Smooth muscle cell of the brain vasculature (primary cell): ENCODE data around the gene RPS16.
A peak's percentile ranks its signal among the peaks of the same experiment; 100 is the strongest.

Experiments used
- DNase-seq: peaks from one replicate; pipeline ENCODE4 v3.0.0-alpha.2; 2012; ENCODE audit warnings: low read depth, low spot score

RPS16 gene

GRCh38 chr19:39407660-39408391, 27.9 kb downstream of the RPS16 start:
- DNase-seq: no peak

GRCh38 chr19:39407410-39407659, 28.4 kb downstream of the RPS16 start:
- DNase-seq: no peak

- DNase-seq: no peak
Measured at GRCh38 chr19:39406656-39407409, 28.9 kb downstream of the RPS16 start, which contains the start of gene ZFP36. Gene ZFP36 (plus strand): TSS chr19:39406847. CDS start chr19:39406905, 58 bp downstream.

GRCh38 chr19:39405958-39406655, 29.6 kb downstream of the RPS16 start:
- no peak for DNase-seq

GRCh38 chr19:39405261-39405957, 30.3 kb downstream of the RPS16 start:
- DNase-seq: no peak

GRCh38 chr19:39403331-39404312, 32.1 kb downstream of the RPS16 start:
- DNase-seq: peak; percentile 96

GRCh38 chr19:39402346-39403300, 33.1 kb downstream of the RPS16 start:
- DNase-seq: no peak

GRCh38 chr19:39401549-39402345, 34.0 kb downstream of the RPS16 start:
- no peak for DNase-seq

- no peak for DNase-seq
Measured at GRCh38 chr19:39401070-39401548, 34.6 kb downstream of the RPS16 start.

DNA sequence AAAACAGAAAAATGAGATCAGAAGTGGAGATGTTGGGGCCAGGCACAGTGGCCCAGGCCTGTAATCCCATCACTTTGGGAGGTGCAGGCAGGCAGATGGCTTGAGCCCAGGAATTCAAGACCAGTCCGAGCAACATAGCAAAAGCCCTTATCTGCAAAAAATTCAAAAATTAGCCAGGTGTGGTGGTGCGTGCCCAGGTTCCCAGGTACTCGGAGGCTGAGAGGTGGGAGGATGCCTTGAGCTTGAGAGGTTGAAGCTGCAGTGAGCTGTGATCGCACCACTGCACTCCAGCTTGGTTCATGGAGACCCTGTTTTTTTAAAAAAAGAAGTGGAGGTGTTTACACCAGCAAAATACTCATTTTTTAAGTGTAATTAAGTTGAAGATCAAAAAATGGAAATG, 35.7 kb downstream of the RPS16 start:
- no peak for DNase-seq

- DNase-seq: no peak
Measured at GRCh38 chr19:39399668-39400050, 36.1 kb downstream of the RPS16 start.

- no peak for DNase-seq
Measured at GRCh38 chr19:39398297-39398864, 37.4 kb downstream of the RPS16 start.

- DNase-seq: no peak
Measured at GRCh38 chr19:39397360-39398296, 38.1 kb downstream of the RPS16 start.

GRCh38 chr19:39390751-39391437, 44.9 kb downstream of the RPS16 start, which contains the start of the genes MED29 and PAF1:
Gene MED29 (plus strand): TSS chr19:39391378. CDS start chr19:39391423, 45 bp downstream.
Gene PAF1 (minus strand): TSS chr19:39391106. CDS start chr19:39390864, 242 bp downstream.
- DNase-seq: peak; percentile 99

- DNase-seq: no peak
Measured at GRCh38 chr19:39390451-39390750, 45.3 kb downstream of the RPS16 start.

DNA sequence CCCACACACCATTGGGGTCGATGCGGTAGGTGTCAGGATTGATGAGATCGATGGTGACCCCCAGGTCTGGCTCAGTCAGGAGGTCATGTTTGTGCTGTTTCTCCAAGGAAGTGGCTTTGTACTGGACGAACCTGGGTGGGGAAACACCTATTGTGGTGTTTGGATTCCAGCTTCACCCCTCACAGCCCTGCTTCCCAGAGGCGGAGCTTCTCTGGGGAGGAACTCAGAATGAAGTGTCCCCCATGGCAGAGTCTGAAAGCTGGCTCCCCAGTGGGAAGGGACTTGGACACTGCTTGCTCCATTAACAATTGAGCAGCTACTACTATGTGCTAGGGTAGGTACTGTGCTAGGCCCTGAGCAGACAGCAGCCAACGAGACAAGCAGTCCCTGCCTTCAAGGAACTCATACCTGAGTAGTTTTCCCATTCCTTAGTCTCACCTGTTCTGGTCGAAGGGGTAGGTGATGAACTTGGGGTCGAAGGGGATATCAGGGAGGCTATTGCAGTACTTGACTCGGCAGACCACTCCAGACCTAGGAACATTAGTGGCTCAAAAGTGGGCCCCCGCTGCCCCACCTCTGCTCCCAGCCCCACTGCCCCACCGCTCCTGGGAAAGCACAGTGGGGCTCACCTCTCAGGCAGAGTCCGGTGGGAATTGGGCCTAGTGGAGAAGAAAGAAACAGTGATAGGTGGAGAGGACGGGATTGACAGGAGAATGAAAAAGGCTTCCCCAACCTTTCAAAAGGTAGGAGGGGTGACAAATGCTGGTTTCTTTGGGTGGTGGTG, 45.9 kb downstream of the RPS16 start:
- DNase-seq: no peak
